Ascending aorta (tissue), 2 donors: ENCODE data around the gene CDKL5. TPM values are rescaled to one million over a fixed set of nuclear protein-coding genes. Genes with fewer than 3 reads are reported as not detected.

Source experiments
- DNase-seq, 2 donors: peaks; one replicate each; pipeline ENCODE4 v3.0.0-alpha.2; 2019; ENCODE audit warnings: low spot score in 2 of 2
- H3K27ac ChIP-seq, 2 donors: fragments of 200-600 bp; sonication (generic); one replicate each; pipeline ENCODE4 v1.5.1; 2016 to 2017; ENCODE audit warnings: mild to moderate bottlenecking in 1 of 2
- H3K27me3 ChIP-seq: fragments of 200-600 bp; sonication (generic); one replicate; pipeline ENCODE4 v1.5.1; 2017
- H3K36me3 ChIP-seq, 2 donors: fragments of 200-600 bp; sonication (generic); one replicate each; pipeline ENCODE4 v1.5.1; 2016
- H3K4me1 ChIP-seq, 2 donors: fragments of 200-600 bp; sonication (generic); one replicate each; pipeline ENCODE4 v1.5.1; 2016 to 2017; ENCODE audit warnings: mild to moderate bottlenecking in 1 of 2
- H3K4me3 ChIP-seq, 2 donors: fragments of 200-600 bp; sonication (generic); one replicate each; pipeline ENCODE4 v1.5.1; 2016 to 2017; ENCODE audit warnings: mild to moderate bottlenecking in 1 of 2
- H3K9me3 ChIP-seq, 2 donors: fragments of 200-600 bp; sonication (generic); one replicate each; pipeline ENCODE4 v1.5.1; 2016
- CTCF ChIP-seq, 3 experiments: fragments of 200-600 bp in 2 of 3; fragments of 450-650 bp in 1 of 3; sonication (generic) in 2 of 3; IDR thresholded peaks; one replicate each; pipeline ENCODE4 v1.5.1; 2016 to 2019; ENCODE audit warnings: antibody characterized with exemption in 3 of 3, mild to moderate bottlenecking in 1 of 3, moderate library complexity in 1 of 3
- intact Hi-C: fragments of 100-400 bp; cut with DNase I; formaldehyde crosslinking; loops from one replicate; pipeline ENCODE4 v1.15.1; 2023
- total RNA-seq: library from RNA; depleted of rRNA; stranded (reverse); fragments of >200 nt; gene quantifications from one replicate; pipeline ENCODE4 v1.1.0, GENCODE V29; 2016

CDKL5 gene
- total RNA-seq, 1 donor from 2014 or later: 18.6 TPM

- H3K9me3 ChIP-seq: no peaks in the 10 kb centered on the region
- intact Hi-C loops: no loop called here
- H3K27me3 ChIP-seq: no peaks in the 10 kb centered on the region
- no peak for TF ChIP-seq CTCF (IDR thresholded peaks at IDR 0.05)
- no peak overlapping the region for H3K27ac ChIP-seq
- H3K4me3 ChIP-seq: no peak overlapping the region
- peaks cover 8 to 16% of the 10 kb centered on the region in 2 donors for H3K36me3 ChIP-seq
- no peaks in the 10 kb centered on the region for H3K4me1 ChIP-seq
- DNase-seq: no peak
Observed at GRCh38 chrX:18613930-18614639, 188.7 kb downstream of the CDKL5 start.

GRCh38 chrX:18616688-18617406, 191.4 kb downstream of the CDKL5 start:
- DNase-seq: no peak
- intact Hi-C loops: no loop called here
- Histone ChIP-seq H3K36me3 (no peaks in the 10 kb centered on the region), H3K27ac (no peak overlapping the region), H3K4me1 (no peaks in the 10 kb centered on the region), H3K4me3 (no peak overlapping the region), H3K9me3 (no peaks in the 10 kb centered on the region), H3K27me3 (no peaks in the 10 kb centered on the region)
- no peak for TF ChIP-seq CTCF (IDR thresholded peaks at IDR 0.05)

GRCh38 chrX:18617407-18617750, 192.0 kb downstream of the CDKL5 start:
- Histone ChIP-seq H3K27ac (no peak overlapping the region), H3K27me3 (no peaks in the 10 kb centered on the region), H3K4me1 (no peaks in the 10 kb centered on the region), H3K4me3 (no peak overlapping the region), H3K36me3 (no peaks in the 10 kb centered on the region), H3K9me3 (no peaks in the 10 kb centered on the region)
- intact Hi-C loops: no loop called here
- no peak for TF ChIP-seq CTCF (IDR thresholded peaks at IDR 0.05)
- DNase-seq: no peak

GRCh38 chrX:18619288-18619687, 193.9 kb downstream of the CDKL5 start:
- intact Hi-C loops: no loop called here
- Histone ChIP-seq H3K4me3 (no peak overlapping the region), H3K27ac (no peak overlapping the region), H3K9me3 (no peaks in the 10 kb centered on the region), H3K4me1 (no peaks in the 10 kb centered on the region), H3K27me3 (no peaks in the 10 kb centered on the region), H3K36me3 (no peaks in the 10 kb centered on the region)
- no peak for DNase-seq
- no peak for TF ChIP-seq CTCF (IDR thresholded peaks at IDR 0.05)

- Histone ChIP-seq H3K27ac (no peak overlapping the region), H3K36me3 (no peaks in the 10 kb centered on the region), H3K9me3 (no peaks in the 10 kb centered on the region), H3K4me1 (no peaks in the 10 kb centered on the region), H3K4me3 (no peak overlapping the region), H3K27me3 (no peaks in the 10 kb centered on the region)
- no peak for DNase-seq
- TF ChIP-seq CTCF (IDR thresholded peaks at IDR 0.05): no peak
- intact Hi-C loops: no loop called here
Observed at GRCh38 chrX:18620349-18620748, 194.9 kb downstream of the CDKL5 start.
